Mucosa of descending colon (tissue), 3 donors: ENCODE measurements around the gene CHD6. TPM values are rescaled to one million over a fixed set of nuclear protein-coding genes. Genes with fewer than 3 reads are reported as not detected.

ENCODE experiments used
- ATAC-seq: fragments of 200-7000 bp; cut with Tn5 transposase; one replicate; pipeline ENCODE4 v1.9.1; 2020; ENCODE audit warnings: mild to moderate bottlenecking, moderate library complexity
- DNase-seq, 3 donors: peaks; one replicate each; pipeline ENCODE4 v3.0.0-alpha.2; 2020
- H3K36me3 ChIP-seq: fragments of 200-600 bp; one replicate; pipeline ENCODE4 v1.8.0; 2021; ENCODE audit warnings: low read depth, mild to moderate bottlenecking
- H3K4me1 ChIP-seq: fragments of 200-600 bp; one replicate; pipeline ENCODE4 v1.8.0; 2021; ENCODE audit warnings: low read depth, mild to moderate bottlenecking
- H3K4me3 ChIP-seq: fragments of 200-600 bp; one replicate; pipeline ENCODE4 v1.8.0; 2021; ENCODE audit warnings: mild to moderate bottlenecking
- H3K9me3 ChIP-seq: fragments of 200-600 bp; one replicate; pipeline ENCODE4 v1.8.0; 2021; ENCODE audit warnings: mild to moderate bottlenecking
- intact Hi-C, 2 donors: fragments of 100-400 bp; cut with DNase I in 1 of 2; cut with micrococcal nuclease in 1 of 2; formaldehyde crosslinking; loops; one replicate each; pipeline versions ENCODE4 v1.11.0 to v1.11.1; 2022; cut with DNase I, micrococcal nuclease
- total RNA-seq, 3 donors: library from RNA; stranded (reverse); fragmentation: NEBNext Ultra II Directional in 2 of 3; extraction: Animal tissue kit (Norgen Biotek cat#: 25700) in 2 of 3; gene quantifications; one replicate each; pipeline versions ENCODE4 v1.2.1 to v1.2.4, GENCODE V29; 2021 to 2023
- TF ChIP-seq, protein P1 (sequence below): fragments of 200-600 bp; IDR thresholded peaks from one replicate; pipeline ENCODE4 v1.8.0; 2022; ENCODE audit warnings: antibody characterized with exemption, mild to moderate bottlenecking
- donor health status: DM: no; HTN: no; CAD: no; lungs with moderate emphysema.
- donor health status: DM: no; HTN: no; CAD: no.
- donor health status: DM: no; HTN: yes; CAD: no.

CHD6 gene
- total RNA-seq, 3 donors from 2014 or later = 33.8 to 53.6 (median 43.8) TPM

- TF ChIP-seq, protein P1, sequence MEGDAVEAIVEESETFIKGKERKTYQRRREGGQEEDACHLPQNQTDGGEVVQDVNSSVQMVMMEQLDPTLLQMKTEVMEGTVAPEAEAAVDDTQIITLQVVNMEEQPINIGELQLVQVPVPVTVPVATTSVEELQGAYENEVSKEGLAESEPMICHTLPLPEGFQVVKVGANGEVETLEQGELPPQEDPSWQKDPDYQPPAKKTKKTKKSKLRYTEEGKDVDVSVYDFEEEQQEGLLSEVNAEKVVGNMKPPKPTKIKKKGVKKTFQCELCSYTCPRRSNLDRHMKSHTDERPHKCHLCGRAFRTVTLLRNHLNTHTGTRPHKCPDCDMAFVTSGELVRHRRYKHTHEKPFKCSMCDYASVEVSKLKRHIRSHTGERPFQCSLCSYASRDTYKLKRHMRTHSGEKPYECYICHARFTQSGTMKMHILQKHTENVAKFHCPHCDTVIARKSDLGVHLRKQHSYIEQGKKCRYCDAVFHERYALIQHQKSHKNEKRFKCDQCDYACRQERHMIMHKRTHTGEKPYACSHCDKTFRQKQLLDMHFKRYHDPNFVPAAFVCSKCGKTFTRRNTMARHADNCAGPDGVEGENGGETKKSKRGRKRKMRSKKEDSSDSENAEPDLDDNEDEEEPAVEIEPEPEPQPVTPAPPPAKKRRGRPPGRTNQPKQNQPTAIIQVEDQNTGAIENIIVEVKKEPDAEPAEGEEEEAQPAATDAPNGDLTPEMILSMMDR = no peak
- H3K9me3 ChIP-seq = peaks cover 46% of the 10 kb centered on the region
- no peak for ATAC-seq
- H3K4me1 ChIP-seq = no peaks in the 10 kb centered on the region
- no peaks in the 10 kb centered on the region for H3K36me3 ChIP-seq
- H3K4me3 ChIP-seq = no peak overlapping the region
- no peak for DNase-seq
- intact Hi-C loops = no loop called here
These were observed 23.5 kb downstream of the CHD6 start for GRCh38 chr20:41594514-41595322.

DNA sequence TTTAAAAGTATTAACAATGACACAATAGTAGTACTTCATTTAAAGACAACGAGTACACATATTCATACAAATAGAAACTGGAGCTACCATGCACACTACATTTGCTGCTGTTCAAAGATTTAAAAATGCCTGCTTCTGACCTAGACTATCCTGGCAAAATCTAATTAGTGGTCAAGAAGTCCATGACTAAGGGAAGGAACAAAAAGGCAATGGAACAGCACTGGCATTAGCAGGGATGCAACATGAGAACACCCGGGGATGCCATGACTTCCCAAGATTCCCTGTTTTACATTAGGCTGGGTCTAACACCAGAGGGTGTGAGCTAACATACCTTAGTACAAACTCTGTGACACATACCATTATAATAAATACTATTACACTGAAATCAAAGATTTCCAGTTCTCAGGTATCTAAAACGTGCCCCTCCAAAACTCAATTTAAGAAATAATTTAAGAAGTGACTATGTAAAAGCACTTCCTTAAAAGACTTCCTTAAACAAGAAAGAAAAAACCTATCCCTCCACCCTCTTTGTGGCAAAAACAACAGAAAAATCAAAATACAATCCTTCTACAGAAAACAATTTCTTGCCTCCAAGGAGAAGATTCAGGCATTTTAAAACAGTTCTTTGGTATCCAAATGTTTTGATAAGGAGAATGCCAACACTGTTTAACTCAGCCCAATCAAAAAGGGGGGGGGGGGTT lies 25.5 kb downstream of the CHD6 start:
- intact Hi-C loops = no loop called here
- Histone ChIP-seq H3K9me3 (peaks cover 29% of the 10 kb centered on the region), H3K4me3 (no peak overlapping the region), H3K4me1 (no peaks in the 10 kb centered on the region), H3K36me3 (no peaks in the 10 kb centered on the region)
- ATAC-seq = no peak
- TF ChIP-seq, protein P1 = no peak
- no peak for DNase-seq

GRCh38 chr20:41587956-41588355 lies 30.2 kb downstream of the CHD6 start:
- ATAC-seq (no peak), DNase-seq (no peak)
- TF ChIP-seq, protein P1 = no peak
- H3K4me1 ChIP-seq = no peaks in the 10 kb centered on the region
- intact Hi-C loops = no loop called here
- H3K9me3 ChIP-seq = peaks cover 12% of the 10 kb centered on the region
- H3K36me3 ChIP-seq = no peaks in the 10 kb centered on the region
- no peak overlapping the region for H3K4me3 ChIP-seq

- Histone ChIP-seq H3K9me3 (peaks cover 12% of the 10 kb centered on the region), H3K4me1 (no peaks in the 10 kb centered on the region), H3K4me3 (no peak overlapping the region), H3K36me3 (no peaks in the 10 kb centered on the region)
- ATAC-seq = no peak
- TF ChIP-seq, protein P1 = no peak
- no peak for DNase-seq
- intact Hi-C loops = no loop called here
These were observed 30.7 kb downstream of the CHD6 start for GRCh38 chr20:41587523-41587922.

DNA sequence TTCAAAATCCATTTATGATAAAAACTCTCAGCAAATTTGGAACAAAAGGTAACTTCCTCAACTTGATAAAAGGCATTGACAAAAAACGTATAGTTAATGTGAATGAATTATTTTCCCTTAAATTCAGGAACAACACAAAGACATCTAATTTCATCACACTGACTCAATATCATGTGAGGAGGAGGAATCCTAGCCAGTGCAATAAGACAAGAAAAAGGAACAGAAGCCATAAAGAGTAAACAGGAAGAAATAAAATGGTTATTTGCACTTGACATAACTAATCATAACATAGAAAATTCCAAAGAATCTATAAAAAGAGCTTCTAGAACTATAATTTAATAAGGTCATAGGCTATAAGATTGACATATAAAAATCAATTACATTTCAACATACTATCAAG lies 31.4 kb downstream of the CHD6 start:
- DNase-seq (no peak), ATAC-seq (no peak)
- no peaks in the 10 kb centered on the region for H3K36me3 ChIP-seq
- no peaks in the 10 kb centered on the region for H3K4me1 ChIP-seq
- peaks cover 12% of the 10 kb centered on the region for H3K9me3 ChIP-seq
- TF ChIP-seq, protein P1 = no peak
- intact Hi-C loops = no loop called here
- no peak overlapping the region for H3K4me3 ChIP-seq
